ENCODE data around the gene GPHN.

Gene GPHN

GRCh38 chr14:66603945-66604344 is 96.0 kb downstream of the GPHN start:
- no peak for DNase-seq

- no peak for DNase-seq
These were observed 98.9 kb downstream of the GPHN start for GRCh38 chr14:66606826-66607225.

GRCh38 chr14:66610154-66610563 is 102.2 kb downstream of the GPHN start:
- peak; percentile 43 for DNase-seq

GRCh38 chr14:66613344-66613743 is 105.4 kb downstream of the GPHN start:
- no peak for DNase-seq

GRCh38 chr14:66619952-66620351 is 112.0 kb downstream of the GPHN start:
- DNase-seq, result no peak

- no peak for DNase-seq
These were observed 115.9 kb downstream of the GPHN start for GRCh38 chr14:66623838-66624237.

- DNase-seq, result peak; percentile 83
These were observed 116.5 kb downstream of the GPHN start for GRCh38 chr14:66624336-66624937.

GRCh38 chr14:66628636-66629035 is 120.7 kb downstream of the GPHN start:
- DNase-seq, result no peak

- no peak for DNase-seq
These were observed 121.6 kb downstream of the GPHN start for GRCh38 chr14:66629499-66629898.

GRCh38 chr14:66634876-66635275 is 126.9 kb downstream of the GPHN start:
- no peak for DNase-seq

- DNase-seq, result no peak
These were observed 127.5 kb downstream of the GPHN start for GRCh38 chr14:66635435-66635834.

- DNase-seq, result no peak
These were observed 128.3 kb downstream of the GPHN start for GRCh38 chr14:66636240-66636639.

- DNase-seq, result no peak
These were observed 130.7 kb downstream of the GPHN start for GRCh38 chr14:66638689-66639088.

GRCh38 chr14:66641861-66642635 is 134.1 kb downstream of the GPHN start:
- no peak for DNase-seq

GRCh38 chr14:66643344-66643743 is 135.4 kb downstream of the GPHN start:
- no peak for DNase-seq

GRCh38 chr14:66645716-66646115 is 137.8 kb downstream of the GPHN start:
- no peak for DNase-seq

GRCh38 chr14:66649498-66649897 is 141.6 kb downstream of the GPHN start:
- no peak for DNase-seq

- DNase-seq, result no peak
These were observed 142.6 kb downstream of the GPHN start for GRCh38 chr14:66650491-66650911.

GRCh38 chr14:66651536-66652220 is 143.7 kb downstream of the GPHN start:
- DNase-seq, result no peak

GRCh38 chr14:66652525-66653106 is 144.7 kb downstream of the GPHN start:
- no peak for DNase-seq

GRCh38 chr14:66657780-66658179 is 149.8 kb downstream of the GPHN start:
- no peak for DNase-seq

- DNase-seq, result peak; percentile 12
These were observed 154.4 kb downstream of the GPHN start for GRCh38 chr14:66662374-66662773.

GRCh38 chr14:66677780-66678179 is 169.8 kb downstream of the GPHN start:
- no peak for DNase-seq

GRCh38 chr14:66680216-66680615 is 172.3 kb downstream of the GPHN start:
- no peak for DNase-seq
